Endodermal cell (in vitro differentiated cells): ENCODE results near the gene TSEN34. TPM values are rescaled to one million over a fixed set of nuclear protein-coding genes. Genes with fewer than 3 reads are reported as not detected.

Experiments used
- DNase-seq: peaks from one replicate; pipeline ENCODE4 v3.0.0-alpha.2; 2017
- H3K27ac ChIP-seq: 2 replicates; pipeline ENCODE4 v1.5.1; 2013; ENCODE audit warnings: mild to moderate bottlenecking, low read depth, low read length, moderate library complexity
- H3K27me3 ChIP-seq: 2 replicates; pipeline ENCODE4 v1.6.1; 2013; ENCODE audit warnings: mild to moderate bottlenecking, low read length, moderate library complexity; ENCODE audit not compliant: insufficient read depth, control insufficient read depth, poor library complexity, severe bottlenecking
- H3K36me3 ChIP-seq: 2 replicates; pipeline ENCODE4 v1.7.0; 2013; ENCODE audit warnings: mild to moderate bottlenecking, low read length, moderate library complexity; ENCODE audit not compliant: control insufficient read depth, insufficient read depth
- H3K4me1 ChIP-seq: one replicate; pipeline ENCODE4 v1.7.0; 2013; ENCODE audit warnings: low read length; ENCODE audit not compliant: control insufficient read depth, insufficient read depth
- H3K4me3 ChIP-seq: 2 replicates; pipeline ENCODE4 v1.5.1; 2013; ENCODE audit warnings: mild to moderate bottlenecking, low read length, moderate library complexity
- H3K9ac ChIP-seq: 2 replicates; pipeline ENCODE4 v1.6.1; 2013; ENCODE audit warnings: mild to moderate bottlenecking, low read length, moderate library complexity; ENCODE audit not compliant: poor library complexity, severe bottlenecking; ENCODE audit errors: extremely low read depth
- H3K9me3 ChIP-seq: 2 replicates; pipeline ENCODE4 v1.6.1; 2013; ENCODE audit warnings: mild to moderate bottlenecking, low read length, moderate library complexity; ENCODE audit not compliant: control insufficient read depth
- H3K27ac Mint-ChIP-seq: 2 replicates; pipeline ENCODE4 v1.8.0; 2020; ENCODE audit warnings: mixed read lengths
- H3K27me3 Mint-ChIP-seq: 2 replicates; pipeline ENCODE4 v1.8.0; 2021; ENCODE audit warnings: mild to moderate bottlenecking, mixed read lengths; ENCODE audit not compliant: insufficient read depth
- H3K36me3 Mint-ChIP-seq: 2 replicates; pipeline ENCODE4 v1.8.0; 2020; ENCODE audit warnings: low read depth, mixed read lengths
- H3K4me1 Mint-ChIP-seq: 2 replicates; pipeline ENCODE4 v1.8.0; 2020; ENCODE audit warnings: mixed read lengths
- H3K4me3 Mint-ChIP-seq: 2 replicates; pipeline ENCODE4 v1.8.0; 2020; ENCODE audit warnings: mild to moderate bottlenecking, moderate library complexity, mixed read lengths
- H3K9me3 Mint-ChIP-seq: 2 replicates; pipeline ENCODE4 v1.8.0; 2020; ENCODE audit warnings: mild to moderate bottlenecking, mixed read lengths
- WGBS, 2 experiments: methylation state at CpG; one replicate each; pipeline versions ENCODE4 v1.1.5 to v1.1.7; 2013; ENCODE audit warnings: missing lambda C conversion rate in 2 of 2, mixed read lengths in 1 of 2; ENCODE audit not compliant: insufficient coverage in 1 of 2, insufficient read length in 1 of 2; 5-methylcytosine and 5-hydroxymethylcytosine counted together
- total RNA-seq, 2 donors: library from RNA; stranded (reverse); fragmentation: NEBNext Ultra II Directional in 1 of 2; extraction: Animal tissue kit (Norgen Biotek cat#: 25700) in 1 of 2; gene quantifications; 2 replicates in 1 of 2; 3 replicates in 1 of 2; pipeline ENCODE4 v1.2.1, GENCODE V29; 2021
- TF ChIP-seq, protein P1 (sequence below): fragments of 200-600 bp; sonication (generic); conservative IDR thresholded peaks from 2 replicates; pipeline ENCODE4 v1.5.0; 2021; ENCODE audit warnings: antibody characterized with exemption, mild to moderate bottlenecking

Gene TSEN34
- total RNA-seq, 2 donors from 2014 or later: 26.0 to 27.5 TPM

DNA sequence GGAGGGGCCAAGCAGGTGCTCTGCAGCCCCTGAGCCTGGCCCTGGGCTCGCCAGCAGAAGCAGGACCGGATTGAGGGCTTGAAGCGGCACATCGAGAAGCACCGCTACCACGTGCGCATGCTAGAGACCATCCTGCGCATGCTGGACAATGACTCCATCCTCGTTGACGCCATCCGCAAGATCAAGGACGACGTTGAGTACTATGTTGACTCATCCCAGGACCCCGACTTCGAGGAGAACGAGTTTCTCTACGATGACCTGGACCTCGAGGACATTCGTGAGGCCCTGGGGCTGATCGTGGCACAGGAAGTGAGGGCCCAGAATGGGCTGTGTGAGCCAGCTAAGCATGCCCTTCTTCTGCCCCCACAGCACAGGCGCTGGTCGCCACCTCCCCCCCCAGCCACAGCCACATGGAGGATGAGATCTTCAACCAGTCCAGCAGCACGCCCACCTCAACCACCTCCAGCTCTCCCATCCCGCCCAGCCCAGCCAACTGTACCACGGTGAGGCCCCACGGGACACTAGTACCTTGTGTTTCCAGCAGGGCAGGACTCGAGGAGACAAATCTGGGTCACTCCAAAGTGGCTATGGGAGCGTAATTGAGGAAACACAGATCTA lies 45.5 kb upstream of the TSEN34 start:
- H3K9ac ChIP-seq: no peak overlapping the region
- Mint-ChIP-seq H3K27ac (no peak overlapping the region), H3K36me3 (peaks cover 71% of the 10 kb centered on the region), H3K27me3 (no peaks in the 10 kb centered on the region), H3K4me3 (no peak overlapping the region), H3K9me3 (no peaks in the 10 kb centered on the region), H3K4me1 (peaks cover 7% of the 10 kb centered on the region)
- peaks cover 91% of the 10 kb centered on the region for H3K36me3 ChIP-seq
- TF ChIP-seq, protein P1, sequence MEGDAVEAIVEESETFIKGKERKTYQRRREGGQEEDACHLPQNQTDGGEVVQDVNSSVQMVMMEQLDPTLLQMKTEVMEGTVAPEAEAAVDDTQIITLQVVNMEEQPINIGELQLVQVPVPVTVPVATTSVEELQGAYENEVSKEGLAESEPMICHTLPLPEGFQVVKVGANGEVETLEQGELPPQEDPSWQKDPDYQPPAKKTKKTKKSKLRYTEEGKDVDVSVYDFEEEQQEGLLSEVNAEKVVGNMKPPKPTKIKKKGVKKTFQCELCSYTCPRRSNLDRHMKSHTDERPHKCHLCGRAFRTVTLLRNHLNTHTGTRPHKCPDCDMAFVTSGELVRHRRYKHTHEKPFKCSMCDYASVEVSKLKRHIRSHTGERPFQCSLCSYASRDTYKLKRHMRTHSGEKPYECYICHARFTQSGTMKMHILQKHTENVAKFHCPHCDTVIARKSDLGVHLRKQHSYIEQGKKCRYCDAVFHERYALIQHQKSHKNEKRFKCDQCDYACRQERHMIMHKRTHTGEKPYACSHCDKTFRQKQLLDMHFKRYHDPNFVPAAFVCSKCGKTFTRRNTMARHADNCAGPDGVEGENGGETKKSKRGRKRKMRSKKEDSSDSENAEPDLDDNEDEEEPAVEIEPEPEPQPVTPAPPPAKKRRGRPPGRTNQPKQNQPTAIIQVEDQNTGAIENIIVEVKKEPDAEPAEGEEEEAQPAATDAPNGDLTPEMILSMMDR: no peak
- 94 to 95% methylated on average over 24 to 27 of the region's 28 CpGs for WGBS, 2 experiments
- H3K9me3 ChIP-seq: no peaks in the 10 kb centered on the region
- no peaks in the 10 kb centered on the region for H3K27me3 ChIP-seq
- H3K4me1 ChIP-seq: no peaks in the 10 kb centered on the region
- H3K4me3 ChIP-seq: no peak overlapping the region
- no peak overlapping the region for H3K27ac ChIP-seq
- no peak for DNase-seq

DNA sequence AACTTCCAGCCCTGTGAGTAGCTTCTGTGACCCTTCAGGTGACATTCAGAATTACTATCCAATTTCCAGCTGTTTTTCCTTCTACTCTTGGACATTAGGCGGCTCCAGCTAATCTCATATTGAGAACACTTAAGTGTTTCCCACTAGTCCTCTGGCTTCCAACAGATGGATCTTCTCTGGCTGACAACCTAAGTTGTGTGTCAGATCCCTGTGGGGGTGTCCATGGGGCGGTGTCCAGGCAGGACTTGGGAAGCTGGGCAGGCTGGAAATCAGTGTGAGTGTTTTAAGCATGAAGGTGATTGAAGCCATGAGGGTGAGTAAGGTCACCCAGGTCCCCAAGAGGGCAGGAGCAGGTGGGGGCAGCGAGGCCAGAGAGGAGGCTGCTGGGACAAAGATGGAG lies 43.4 kb upstream of the TSEN34 start:
- H3K27me3 ChIP-seq: no peaks in the 10 kb centered on the region
- Mint-ChIP-seq H3K4me1 (no peaks in the 10 kb centered on the region), H3K27me3 (no peaks in the 10 kb centered on the region), H3K9me3 (no peaks in the 10 kb centered on the region), H3K36me3 (peaks cover 77% of the 10 kb centered on the region), H3K4me3 (no peak overlapping the region), H3K27ac (no peak overlapping the region)
- H3K4me3 ChIP-seq: no peak overlapping the region
- DNase-seq: no peak
- H3K9me3 ChIP-seq: no peaks in the 10 kb centered on the region
- 94 to 98% methylated on average over 2 to 3 of the region's 3 CpGs for WGBS, 2 experiments
- no peak overlapping the region for H3K27ac ChIP-seq
- no peaks in the 10 kb centered on the region for H3K4me1 ChIP-seq
- H3K9ac ChIP-seq: no peak overlapping the region
- TF ChIP-seq, protein P1: no peak
- H3K36me3 ChIP-seq: peaks cover 90% of the 10 kb centered on the region

DNA sequence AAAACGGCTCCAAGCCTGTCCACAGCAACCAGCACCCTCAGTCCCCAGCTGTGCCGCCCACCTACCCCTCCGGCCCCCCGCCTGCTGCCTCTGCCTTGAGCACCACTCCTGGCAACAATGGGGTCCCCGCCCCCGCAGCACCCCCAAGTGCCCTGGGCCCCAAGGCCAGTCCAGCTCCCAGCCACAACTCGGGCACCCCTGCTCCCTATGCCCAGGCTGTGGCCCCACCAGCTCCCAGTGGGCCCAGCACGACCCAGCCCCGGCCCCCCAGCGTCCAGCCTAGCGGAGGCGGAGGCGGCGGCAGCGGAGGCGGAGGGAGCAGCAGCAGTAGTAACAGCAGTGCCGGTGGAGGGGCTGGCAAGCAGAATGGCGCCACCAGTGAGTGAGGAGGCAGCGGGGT lies 43.0 kb upstream of the TSEN34 start:
- Histone ChIP-seq H3K27me3 (no peaks in the 10 kb centered on the region), H3K27ac (no peak overlapping the region), H3K9me3 (no peaks in the 10 kb centered on the region), H3K4me1 (no peaks in the 10 kb centered on the region), H3K36me3 (peaks cover 90% of the 10 kb centered on the region), H3K9ac (no peak overlapping the region), H3K4me3 (no peak overlapping the region)
- Mint-ChIP-seq H3K4me1 (no peaks in the 10 kb centered on the region), H3K27me3 (no peaks in the 10 kb centered on the region), H3K36me3 (peaks cover 76% of the 10 kb centered on the region), H3K27ac (no peak overlapping the region), H3K4me3 (no peak overlapping the region), H3K9me3 (no peaks in the 10 kb centered on the region)
- no peak for DNase-seq
- WGBS, 2 experiments: 91 to 97% methylated on average over 8 to 17 of the region's 19 CpGs
- TF ChIP-seq, protein P1: no peak
